ENCODE measurements around the gene PLAAT5. TPM values are rescaled to one million over a fixed set of nuclear protein-coding genes. Genes with fewer than 3 reads are reported as not detected.
A peak's percentile ranks its signal among the peaks of the same experiment; 100 is the strongest.

Gene PLAAT5
- total RNA-seq, 1 donor from 2014 or later: not detected

GRCh38 chr11:63462137-63462536, 28.8 kb downstream of the PLAAT5 start:
- no peaks in the 10 kb centered on the region for H3K27me3 ChIP-seq (ENCODE audit: control insufficient read depth, insufficient read depth, low read length)
- TF ChIP-seq, protein P1, sequence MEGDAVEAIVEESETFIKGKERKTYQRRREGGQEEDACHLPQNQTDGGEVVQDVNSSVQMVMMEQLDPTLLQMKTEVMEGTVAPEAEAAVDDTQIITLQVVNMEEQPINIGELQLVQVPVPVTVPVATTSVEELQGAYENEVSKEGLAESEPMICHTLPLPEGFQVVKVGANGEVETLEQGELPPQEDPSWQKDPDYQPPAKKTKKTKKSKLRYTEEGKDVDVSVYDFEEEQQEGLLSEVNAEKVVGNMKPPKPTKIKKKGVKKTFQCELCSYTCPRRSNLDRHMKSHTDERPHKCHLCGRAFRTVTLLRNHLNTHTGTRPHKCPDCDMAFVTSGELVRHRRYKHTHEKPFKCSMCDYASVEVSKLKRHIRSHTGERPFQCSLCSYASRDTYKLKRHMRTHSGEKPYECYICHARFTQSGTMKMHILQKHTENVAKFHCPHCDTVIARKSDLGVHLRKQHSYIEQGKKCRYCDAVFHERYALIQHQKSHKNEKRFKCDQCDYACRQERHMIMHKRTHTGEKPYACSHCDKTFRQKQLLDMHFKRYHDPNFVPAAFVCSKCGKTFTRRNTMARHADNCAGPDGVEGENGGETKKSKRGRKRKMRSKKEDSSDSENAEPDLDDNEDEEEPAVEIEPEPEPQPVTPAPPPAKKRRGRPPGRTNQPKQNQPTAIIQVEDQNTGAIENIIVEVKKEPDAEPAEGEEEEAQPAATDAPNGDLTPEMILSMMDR (IDR thresholded peaks at IDR 0.05; ENCODE audit: insufficient read depth, low read length, severe bottlenecking): no peak
- no peaks in the 10 kb centered on the region for H3K36me3 ChIP-seq (ENCODE audit: control insufficient read depth, insufficient read depth, low read length)
- DNase-seq (ENCODE audit: low read depth): no peak
- H3K4me3 ChIP-seq (ENCODE audit: low read depth, low read length): no peak overlapping the region
- FAIRE-seq: no peak

DNA sequence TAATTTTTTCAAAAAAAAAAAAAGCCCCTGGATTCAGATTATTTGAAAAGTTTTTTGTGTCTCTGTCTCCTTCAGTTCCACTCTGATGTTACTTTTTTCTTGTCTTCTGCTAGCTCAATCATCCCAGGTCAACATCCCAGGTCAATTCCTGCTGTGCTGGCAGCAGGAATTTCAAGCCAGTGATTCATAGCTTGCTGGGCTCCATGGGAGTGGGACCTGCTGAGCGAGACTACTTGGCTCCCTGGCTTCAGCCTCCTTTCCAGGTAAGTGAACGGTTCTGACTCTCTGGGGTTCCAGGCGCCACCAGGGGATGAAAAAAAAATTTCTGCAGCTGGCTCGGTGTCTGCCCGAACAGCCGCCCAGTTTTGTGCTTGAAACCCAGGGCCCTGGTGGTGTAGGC, 31.4 kb downstream of the PLAAT5 start:
- no peak for FAIRE-seq
- TF ChIP-seq, protein P1 (IDR thresholded peaks at IDR 0.05; ENCODE audit: insufficient read depth, low read length, severe bottlenecking): no peak

DNA sequence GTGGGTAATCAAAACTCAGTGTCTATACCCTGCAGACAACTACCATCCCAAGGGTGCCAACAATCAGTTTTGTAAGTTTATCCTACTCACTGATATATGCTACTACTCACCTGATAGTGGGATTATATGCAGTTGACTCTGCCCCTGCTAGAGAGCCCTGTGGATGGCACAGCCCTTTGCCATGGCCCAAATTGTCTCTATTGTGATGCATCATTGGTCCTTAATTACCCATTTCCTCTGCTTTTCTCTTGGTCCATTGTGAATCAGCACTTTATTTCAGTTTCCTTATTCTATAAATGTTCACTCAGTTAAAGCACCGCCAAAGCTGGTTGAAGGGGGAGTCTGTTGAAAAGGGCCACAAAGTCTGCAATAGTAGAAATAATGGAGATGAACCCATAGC, 42.3 kb downstream of the PLAAT5 start:
- FAIRE-seq (no peak), DNase-seq (ENCODE audit: low read depth) (no peak)
- no peaks in the 10 kb centered on the region for H3K27me3 ChIP-seq (ENCODE audit: control insufficient read depth, insufficient read depth, low read length)
- H3K36me3 ChIP-seq (ENCODE audit: control insufficient read depth, insufficient read depth, low read length): no peaks in the 10 kb centered on the region
- TF ChIP-seq, protein P1 (IDR thresholded peaks at IDR 0.05; ENCODE audit: insufficient read depth, low read length, severe bottlenecking): no peak
- no peak overlapping the region for H3K4me3 ChIP-seq (ENCODE audit: low read depth, low read length)

More for the DNA sequence above, 31.4 kb downstream of the PLAAT5 start:
- Histone ChIP-seq H3K27me3 (ENCODE audit: control insufficient read depth, insufficient read depth, low read length) (no peaks in the 10 kb centered on the region), H3K36me3 (ENCODE audit: control insufficient read depth, insufficient read depth, low read length) (no peaks in the 10 kb centered on the region), H3K4me3 (ENCODE audit: low read depth, low read length) (no peak overlapping the region)
- DNase-seq (ENCODE audit: low read depth): peak; percentile 29

DNA sequence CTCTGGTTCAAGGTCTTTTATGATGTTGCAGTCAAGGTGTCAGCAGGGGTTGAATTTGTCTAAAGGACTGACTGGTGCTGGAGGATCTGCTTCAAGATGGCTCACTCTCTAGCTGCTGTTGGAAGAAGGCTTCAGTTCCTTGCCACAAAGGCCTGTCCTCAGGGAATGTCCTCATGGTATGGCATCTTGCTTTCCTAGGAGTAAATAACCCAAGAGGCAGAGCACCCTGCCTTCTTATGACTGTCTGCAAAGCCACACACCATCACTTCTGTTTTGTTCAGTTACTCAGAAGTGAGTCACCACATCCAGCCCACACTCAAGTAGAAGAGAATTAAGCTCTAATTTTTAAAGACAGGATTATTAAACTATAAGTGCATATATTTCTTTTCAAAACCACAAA, 45.2 kb downstream of the PLAAT5 start:
- Histone ChIP-seq H3K36me3 (ENCODE audit: control insufficient read depth, insufficient read depth, low read length) (no peaks in the 10 kb centered on the region), H3K4me3 (ENCODE audit: low read depth, low read length) (no peak overlapping the region), H3K27me3 (ENCODE audit: control insufficient read depth, insufficient read depth, low read length) (no peaks in the 10 kb centered on the region)
- peak; percentile 55 for FAIRE-seq
- TF ChIP-seq, protein P1 (IDR thresholded peaks at IDR 0.05; ENCODE audit: insufficient read depth, low read length, severe bottlenecking): no peak
- peak; percentile 63 for DNase-seq (ENCODE audit: low read depth)

DNA sequence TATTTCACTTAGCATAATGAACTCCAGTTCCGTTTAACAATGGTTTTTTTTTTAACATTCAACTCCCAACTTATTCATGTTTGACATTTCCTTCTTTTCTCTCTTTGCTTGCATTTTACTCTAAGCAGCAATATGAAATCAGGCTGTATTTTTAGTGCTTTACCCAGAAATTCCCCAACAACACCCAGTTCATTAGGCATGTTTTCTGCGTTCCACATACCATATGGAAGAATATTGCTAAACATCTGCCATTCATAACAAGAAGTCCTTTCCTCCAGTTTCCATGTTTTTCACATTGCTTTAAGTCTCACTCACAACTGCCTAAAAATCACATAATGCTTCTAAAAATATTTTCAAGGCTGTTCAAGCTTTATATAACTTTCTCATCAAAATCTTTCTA, 45.8 kb downstream of the PLAAT5 start:
- no peaks in the 10 kb centered on the region for H3K36me3 ChIP-seq (ENCODE audit: control insufficient read depth, insufficient read depth, low read length)
- no peaks in the 10 kb centered on the region for H3K27me3 ChIP-seq (ENCODE audit: control insufficient read depth, insufficient read depth, low read length)
- H3K4me3 ChIP-seq (ENCODE audit: low read depth, low read length): no peak overlapping the region
- no peak for DNase-seq (ENCODE audit: low read depth)
- no peak for FAIRE-seq
- TF ChIP-seq, protein P1 (IDR thresholded peaks at IDR 0.05; ENCODE audit: insufficient read depth, low read length, severe bottlenecking): no peak

DNA sequence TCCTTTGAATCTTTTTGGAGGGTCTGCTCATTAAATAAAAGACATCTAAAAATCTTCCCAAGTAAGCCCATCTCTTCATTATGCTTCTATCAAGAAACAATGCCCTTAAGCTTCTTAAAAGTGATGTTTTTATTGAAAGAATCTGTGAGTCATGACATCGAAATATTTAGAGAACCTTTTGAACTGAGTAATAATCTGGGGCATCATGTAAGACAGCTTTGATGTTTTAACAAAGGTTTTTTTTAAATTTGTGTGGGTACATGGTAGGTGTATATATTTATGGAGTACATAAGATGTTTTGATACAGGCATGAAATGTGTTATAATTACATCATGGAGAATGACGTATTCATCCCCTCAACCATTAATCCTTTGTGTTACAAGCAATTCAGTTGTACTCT, 46.8 kb downstream of the PLAAT5 start:
- no peak overlapping the region for H3K4me3 ChIP-seq (ENCODE audit: low read depth, low read length)
- TF ChIP-seq, protein P1 (IDR thresholded peaks at IDR 0.05; ENCODE audit: insufficient read depth, low read length, severe bottlenecking): no peak
- no peaks in the 10 kb centered on the region for H3K27me3 ChIP-seq (ENCODE audit: control insufficient read depth, insufficient read depth, low read length)
- no peak for DNase-seq (ENCODE audit: low read depth)
- no peak for FAIRE-seq
- H3K36me3 ChIP-seq (ENCODE audit: control insufficient read depth, insufficient read depth, low read length): no peaks in the 10 kb centered on the region

All from bronchial epithelial cell (primary cell).